ENCODE measurements around the gene SPRED2. TPM values are rescaled to one million over a fixed set of nuclear protein-coding genes. Genes with fewer than 3 reads are reported as not detected.
"Not testable (repeated sequence)": the region's sequence is repeated elsewhere in the genome, so short reads cannot be mapped to it uniquely, and the experiment has no call there.

The SPRED2 gene
- total RNA-seq, 2 experiments from 2014 or later: 12.2 to 12.6 TPM

GRCh38 chr2:65351234-65351947 is 81.0 kb downstream of the SPRED2 start:
- no peak for DNase-seq
- CTCF ChIA-PET: interaction anchor here (1.4 to 2.2 kb wide), 2 partner anchors 30 to 32 kb away, joined by 3 to 5 read pairs; no protein-coding TSS in a partner anchor
- POLR2A ChIA-PET: interaction anchor here (1.2 kb wide), 1 partner anchor 15 kb away, joined by 3 read pairs; no protein-coding TSS in a partner anchor
- Mint-ChIP-seq H3K9me3 (no peaks in the 10 kb centered on the region), H3K4me3 (no peak overlapping the region), H3K36me3 (ENCODE audit: low read depth) (peaks cover 9% of the 10 kb centered on the region), H3K27ac (no peak overlapping the region), H3K4me1 (peaks cover 27% of the 10 kb centered on the region), H3K27me3 (no peaks in the 10 kb centered on the region)

GRCh38 chr2:65350651-65351056 is 81.7 kb downstream of the SPRED2 start:
- H3K9me3 Mint-ChIP-seq: no peaks in the 10 kb centered on the region
- peaks cover 9% of the 10 kb centered on the region for H3K36me3 Mint-ChIP-seq (ENCODE audit: low read depth)
- no peak overlapping the region for H3K27ac Mint-ChIP-seq
- CTCF ChIA-PET: no interaction called here
- POLR2A ChIA-PET: interaction anchor here (1.2 kb wide), 1 partner anchor 15 kb away, joined by 3 read pairs; no protein-coding TSS in a partner anchor
- H3K27me3 Mint-ChIP-seq: no peaks in the 10 kb centered on the region
- DNase-seq: no peak
- peaks cover 22% of the 10 kb centered on the region for H3K4me1 Mint-ChIP-seq
- no peak overlapping the region for H3K4me3 Mint-ChIP-seq

- ChIA-PET POLR2A (interaction anchor here (1.2 kb wide), 1 partner anchor 16 kb away, joined by 3 read pairs; no protein-coding TSS in a partner anchor), CTCF (interaction anchor here (0.6 to 0.7 kb wide), 2 partner anchors 225 to 548 kb away, joined by 3 read pairs; no protein-coding TSS in a partner anchor)
- Mint-ChIP-seq H3K4me3 (no peak overlapping the region), H3K9me3 (no peaks in the 10 kb centered on the region), H3K36me3 (ENCODE audit: low read depth) (peaks cover 9% of the 10 kb centered on the region), H3K4me1 (peaks cover 14% of the 10 kb centered on the region), H3K27ac (no peak overlapping the region), H3K27me3 (no peaks in the 10 kb centered on the region)
- no peak for DNase-seq
Observed at GRCh38 chr2:65349863-65350262, 82.5 kb downstream of the SPRED2 start.

- H3K36me3 Mint-ChIP-seq (ENCODE audit: low read depth): peaks cover 9% of the 10 kb centered on the region
Observed at GRCh38 chr2:65347913-65348312, 84.5 kb downstream of the SPRED2 start.

GRCh38 chr2:65345631-65346030 is 86.8 kb downstream of the SPRED2 start:
- Mint-ChIP-seq H3K27me3 (no peaks in the 10 kb centered on the region), H3K9me3 (no peaks in the 10 kb centered on the region), H3K4me1 (peaks cover 14% of the 10 kb centered on the region), H3K4me3 (no peak overlapping the region), H3K27ac (no peak overlapping the region), H3K36me3 (ENCODE audit: low read depth) (peaks cover 9% of the 10 kb centered on the region)
- POLR2A ChIA-PET: no interaction called here
- no peak for DNase-seq
- CTCF ChIA-PET: no interaction called here

More at GRCh38 chr2:65347913-65348312, 84.5 kb downstream of the SPRED2 start:
- no peak overlapping the region for H3K4me3 Mint-ChIP-seq
- no peaks in the 10 kb centered on the region for H3K9me3 Mint-ChIP-seq
- no peak overlapping the region for H3K27ac Mint-ChIP-seq
- no peak for DNase-seq
- POLR2A ChIA-PET: no interaction called here
- peaks cover 18% of the 10 kb centered on the region for H3K4me1 Mint-ChIP-seq
- no peaks in the 10 kb centered on the region for H3K27me3 Mint-ChIP-seq
- CTCF ChIA-PET: no interaction called here

- Mint-ChIP-seq H3K36me3 (ENCODE audit: low read depth) (peaks cover 9% of the 10 kb centered on the region), H3K27ac (no peak overlapping the region), H3K4me3 (no peak overlapping the region), H3K27me3 (no peaks in the 10 kb centered on the region), H3K9me3 (no peaks in the 10 kb centered on the region), H3K4me1 (peaks cover 11% of the 10 kb centered on the region)
- CTCF ChIA-PET: interaction anchor here (1.4 kb wide), 1 partner anchor 229 kb away, joined by 4 read pairs; no protein-coding TSS in a partner anchor
- POLR2A ChIA-PET: no interaction called here
- no peak for DNase-seq
Observed at GRCh38 chr2:65344689-65345088, 87.7 kb downstream of the SPRED2 start.

GRCh38 chr2:65344182-65344581 is 88.2 kb downstream of the SPRED2 start:
- Mint-ChIP-seq H3K4me1 (peaks cover 8% of the 10 kb centered on the region), H3K9me3 (no peaks in the 10 kb centered on the region), H3K27ac (no peak overlapping the region), H3K4me3 (no peak overlapping the region), H3K27me3 (no peaks in the 10 kb centered on the region), H3K36me3 (ENCODE audit: low read depth) (peaks cover 9% of the 10 kb centered on the region)
- no peak for DNase-seq
- CTCF ChIA-PET: interaction anchor here (1.4 kb wide), 1 partner anchor 230 kb away, joined by 4 read pairs; no protein-coding TSS in a partner anchor
- POLR2A ChIA-PET: no interaction called here

- POLR2A ChIA-PET: no interaction called here
- peaks cover 8% of the 10 kb centered on the region for H3K4me1 Mint-ChIP-seq
- no peaks in the 10 kb centered on the region for H3K9me3 Mint-ChIP-seq
- H3K27ac Mint-ChIP-seq: no peak overlapping the region
- DNase-seq: no peak
- no peak overlapping the region for H3K4me3 Mint-ChIP-seq
- H3K36me3 Mint-ChIP-seq (ENCODE audit: low read depth): peaks cover 9% of the 10 kb centered on the region
- H3K27me3 Mint-ChIP-seq: no peaks in the 10 kb centered on the region
- CTCF ChIA-PET: no interaction called here
Observed at GRCh38 chr2:65343386-65343785, 89.0 kb downstream of the SPRED2 start.

GRCh38 chr2:65340898-65341681 is 91.3 kb downstream of the SPRED2 start:
- no peaks in the 10 kb centered on the region for H3K36me3 Mint-ChIP-seq (ENCODE audit: low read depth)
- no peaks in the 10 kb centered on the region for H3K27me3 Mint-ChIP-seq
- no peaks in the 10 kb centered on the region for H3K9me3 Mint-ChIP-seq
- DNase-seq: no peak
- H3K4me1 Mint-ChIP-seq: peaks cover 4% of the 10 kb centered on the region
- ChIA-PET POLR2A (no interaction called here), CTCF (no interaction called here)
- H3K4me3 Mint-ChIP-seq: no peak overlapping the region
- no peak overlapping the region for H3K27ac Mint-ChIP-seq

- H3K27me3 Mint-ChIP-seq: no peaks in the 10 kb centered on the region
- H3K27ac Mint-ChIP-seq: no peak overlapping the region
- no peaks in the 10 kb centered on the region for H3K36me3 Mint-ChIP-seq (ENCODE audit: low read depth)
- H3K4me1 Mint-ChIP-seq: peaks cover 3% of the 10 kb centered on the region
- no peak for DNase-seq
- H3K9me3 Mint-ChIP-seq: no peaks in the 10 kb centered on the region
- CTCF ChIA-PET: no interaction called here
- H3K4me3 Mint-ChIP-seq: no peak overlapping the region
- POLR2A ChIA-PET: no interaction called here
Observed at GRCh38 chr2:65339648-65340047, 92.8 kb downstream of the SPRED2 start.

GRCh38 chr2:65338830-65339495 is 93.4 kb downstream of the SPRED2 start:
- CTCF ChIA-PET; H3K36me3 Mint-ChIP-seq (ENCODE audit: low read depth); DNase-seq; H3K4me3 Mint-ChIP-seq; H3K4me1 Mint-ChIP-seq; H3K27ac Mint-ChIP-seq; H3K9me3 Mint-ChIP-seq; POLR2A ChIA-PET; H3K27me3 Mint-ChIP-seq: not testable (repeated sequence)

GRCh38 chr2:65337915-65338314 is 94.5 kb downstream of the SPRED2 start:
- DNase-seq; H3K9me3 Mint-ChIP-seq; H3K4me1 Mint-ChIP-seq; H3K27ac Mint-ChIP-seq; CTCF ChIA-PET; H3K27me3 Mint-ChIP-seq; H3K4me3 Mint-ChIP-seq; H3K36me3 Mint-ChIP-seq (ENCODE audit: low read depth): not testable (repeated sequence)
- POLR2A ChIA-PET: interaction anchor here (0.6 kb wide), 1 partner anchor 21 kb away, joined by 3 read pairs; no protein-coding TSS in a partner anchor

- H3K4me3 Mint-ChIP-seq: no peak overlapping the region
- no peaks in the 10 kb centered on the region for H3K9me3 Mint-ChIP-seq
- H3K36me3 Mint-ChIP-seq (ENCODE audit: low read depth): peaks cover 4% of the 10 kb centered on the region
- H3K27ac Mint-ChIP-seq: no peak overlapping the region
- H3K4me1 Mint-ChIP-seq: no peaks in the 10 kb centered on the region
- no peak for DNase-seq
- ChIA-PET POLR2A (no interaction called here), CTCF (no interaction called here)
- no peaks in the 10 kb centered on the region for H3K27me3 Mint-ChIP-seq
Observed at GRCh38 chr2:65334714-65335113, 97.7 kb downstream of the SPRED2 start.

Data from activated CD4-positive, alpha-beta memory T cell treated with anti-CD3 and anti-CD28 coated beads, Interleukin-2, amount 10 ng/mL, durations not matched to agents 7 days and 5 days (primary cell).